ENCODE measurements around the gene SUPT4H1. TPM values are rescaled to one million over a fixed set of nuclear protein-coding genes. Genes with fewer than 3 reads are reported as not detected.

SUPT4H1 gene
- total and polyA plus RNA-seq, 9 of the 15 experiments (the other 6 are each of a cell fraction or from before 2014, with no cell fraction given) = 62.1 to 320 (median 117) TPM

DNA sequence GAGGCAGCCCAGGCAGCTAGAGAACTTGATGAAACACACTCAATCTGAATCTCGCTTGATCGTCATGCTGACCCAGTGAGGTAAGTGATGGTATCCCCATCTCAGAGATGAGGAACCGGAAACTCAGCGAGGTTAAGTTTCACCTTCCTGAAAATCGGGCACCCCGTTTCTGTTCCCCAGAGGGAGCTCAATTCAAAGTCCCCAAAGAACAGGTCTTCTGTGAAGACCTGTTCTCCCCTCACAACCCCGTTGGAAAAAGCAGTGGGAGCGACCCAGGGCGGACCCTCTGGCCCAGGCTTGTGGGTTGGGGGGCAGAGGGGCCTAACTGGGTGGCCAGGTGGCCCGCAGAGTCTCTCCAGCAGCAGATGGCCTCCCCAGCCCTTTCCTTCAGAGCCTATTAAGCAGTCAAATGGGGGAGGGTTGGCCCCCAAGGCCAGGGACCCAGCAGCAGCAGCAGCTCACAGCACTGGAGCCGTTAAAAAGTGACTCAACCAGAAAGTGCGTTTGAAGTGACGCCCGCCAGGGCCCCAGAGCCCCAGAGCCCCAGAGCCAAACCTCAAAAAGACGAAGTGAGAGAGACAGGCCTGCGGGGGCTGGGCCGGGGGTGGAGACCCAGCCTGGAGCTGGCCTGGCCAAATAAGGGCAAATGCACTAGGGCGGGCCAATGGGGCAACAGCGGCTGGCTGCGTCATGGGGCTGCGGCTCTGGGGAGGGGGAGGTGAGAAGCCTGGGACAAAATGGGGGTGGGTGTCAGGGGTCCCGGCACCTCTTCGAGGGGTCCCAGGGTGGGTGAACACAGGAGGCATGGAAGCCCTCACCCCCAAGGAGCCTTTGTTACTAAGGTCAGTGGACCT lies 14.2 kb downstream of the SUPT4H1 start (continued):
- TF ChIP-seq, protein P1, sequence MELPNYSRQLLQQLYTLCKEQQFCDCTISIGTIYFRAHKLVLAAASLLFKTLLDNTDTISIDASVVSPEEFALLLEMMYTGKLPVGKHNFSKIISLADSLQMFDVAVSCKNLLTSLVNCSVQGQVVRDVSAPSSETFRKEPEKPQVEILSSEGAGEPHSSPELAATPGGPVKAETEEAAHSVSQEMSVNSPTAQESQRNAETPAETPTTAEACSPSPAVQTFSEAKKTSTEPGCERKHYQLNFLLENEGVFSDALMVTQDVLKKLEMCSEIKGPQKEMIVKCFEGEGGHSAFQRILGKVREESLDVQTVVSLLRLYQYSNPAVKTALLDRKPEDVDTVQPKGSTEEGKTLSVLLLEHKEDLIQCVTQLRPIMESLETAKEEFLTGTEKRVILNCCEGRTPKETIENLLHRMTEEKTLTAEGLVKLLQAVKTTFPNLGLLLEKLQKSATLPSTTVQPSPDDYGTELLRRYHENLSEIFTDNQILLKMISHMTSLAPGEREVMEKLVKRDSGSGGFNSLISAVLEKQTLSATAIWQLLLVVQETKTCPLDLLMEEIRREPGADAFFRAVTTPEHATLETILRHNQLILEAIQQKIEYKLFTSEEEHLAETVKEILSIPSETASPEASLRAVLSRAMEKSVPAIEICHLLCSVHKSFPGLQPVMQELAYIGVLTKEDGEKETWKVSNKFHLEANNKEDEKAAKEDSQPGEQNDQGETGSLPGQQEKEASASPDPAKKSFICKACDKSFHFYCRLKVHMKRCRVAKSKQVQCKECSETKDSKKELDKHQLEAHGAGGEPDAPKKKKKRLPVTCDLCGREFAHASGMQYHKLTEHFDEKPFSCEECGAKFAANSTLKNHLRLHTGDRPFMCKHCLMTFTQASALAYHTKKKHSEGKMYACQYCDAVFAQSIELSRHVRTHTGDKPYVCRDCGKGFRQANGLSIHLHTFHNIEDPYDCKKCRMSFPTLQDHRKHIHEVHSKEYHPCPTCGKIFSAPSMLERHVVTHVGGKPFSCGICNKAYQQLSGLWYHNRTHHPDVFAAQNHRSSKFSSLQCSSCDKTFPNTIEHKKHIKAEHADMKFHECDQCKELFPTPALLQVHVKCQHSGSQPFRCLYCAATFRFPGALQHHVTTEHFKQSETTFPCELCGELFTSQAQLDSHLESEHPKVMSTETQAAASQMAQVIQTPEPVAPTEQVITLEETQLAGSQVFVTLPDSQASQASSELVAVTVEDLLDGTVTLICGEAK (IDR thresholded peaks at IDR 0.05) = no peak
- TF ChIP-seq, protein P1 (CRISPR knock-in tag; IDR thresholded peaks at IDR 0.05) = no peak
- TF ChIP-seq, protein P2, sequence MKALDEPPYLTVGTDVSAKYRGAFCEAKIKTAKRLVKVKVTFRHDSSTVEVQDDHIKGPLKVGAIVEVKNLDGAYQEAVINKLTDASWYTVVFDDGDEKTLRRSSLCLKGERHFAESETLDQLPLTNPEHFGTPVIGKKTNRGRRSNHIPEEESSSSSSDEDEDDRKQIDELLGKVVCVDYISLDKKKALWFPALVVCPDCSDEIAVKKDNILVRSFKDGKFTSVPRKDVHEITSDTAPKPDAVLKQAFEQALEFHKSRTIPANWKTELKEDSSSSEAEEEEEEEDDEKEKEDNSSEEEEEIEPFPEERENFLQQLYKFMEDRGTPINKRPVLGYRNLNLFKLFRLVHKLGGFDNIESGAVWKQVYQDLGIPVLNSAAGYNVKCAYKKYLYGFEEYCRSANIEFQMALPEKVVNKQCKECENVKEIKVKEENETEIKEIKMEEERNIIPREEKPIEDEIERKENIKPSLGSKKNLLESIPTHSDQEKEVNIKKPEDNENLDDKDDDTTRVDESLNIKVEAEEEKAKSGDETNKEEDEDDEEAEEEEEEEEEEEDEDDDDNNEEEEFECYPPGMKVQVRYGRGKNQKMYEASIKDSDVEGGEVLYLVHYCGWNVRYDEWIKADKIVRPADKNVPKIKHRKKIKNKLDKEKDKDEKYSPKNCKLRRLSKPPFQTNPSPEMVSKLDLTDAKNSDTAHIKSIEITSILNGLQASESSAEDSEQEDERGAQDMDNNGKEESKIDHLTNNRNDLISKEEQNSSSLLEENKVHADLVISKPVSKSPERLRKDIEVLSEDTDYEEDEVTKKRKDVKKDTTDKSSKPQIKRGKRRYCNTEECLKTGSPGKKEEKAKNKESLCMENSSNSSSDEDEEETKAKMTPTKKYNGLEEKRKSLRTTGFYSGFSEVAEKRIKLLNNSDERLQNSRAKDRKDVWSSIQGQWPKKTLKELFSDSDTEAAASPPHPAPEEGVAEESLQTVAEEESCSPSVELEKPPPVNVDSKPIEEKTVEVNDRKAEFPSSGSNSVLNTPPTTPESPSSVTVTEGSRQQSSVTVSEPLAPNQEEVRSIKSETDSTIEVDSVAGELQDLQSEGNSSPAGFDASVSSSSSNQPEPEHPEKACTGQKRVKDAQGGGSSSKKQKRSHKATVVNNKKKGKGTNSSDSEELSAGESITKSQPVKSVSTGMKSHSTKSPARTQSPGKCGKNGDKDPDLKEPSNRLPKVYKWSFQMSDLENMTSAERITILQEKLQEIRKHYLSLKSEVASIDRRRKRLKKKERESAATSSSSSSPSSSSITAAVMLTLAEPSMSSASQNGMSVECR (CRISPR knock-in tag; IDR thresholded peaks at IDR 0.05) = no peak
- TF ChIP-seq CREB1 (IDR thresholded peaks at IDR 0.05) (peak; percentile 78), CREB1 (CRISPR knock-in tag; IDR thresholded peaks at IDR 0.05) (peak; percentile 26), ZNF175 (CRISPR knock-in tag; IDR thresholded peaks at IDR 0.05; ENCODE audit: low read depth) (peak; percentile 94), TAF9B (IDR thresholded peaks at IDR 0.05; ENCODE audit: partially characterized antibody) (peak; percentile 87), CBFB (CRISPR knock-in tag; IDR thresholded peaks at IDR 0.05) (0 out of 2 replicates have a peak, but pooled peaks have one; percentile 34)
- TF ChIP-seq, protein P3, sequence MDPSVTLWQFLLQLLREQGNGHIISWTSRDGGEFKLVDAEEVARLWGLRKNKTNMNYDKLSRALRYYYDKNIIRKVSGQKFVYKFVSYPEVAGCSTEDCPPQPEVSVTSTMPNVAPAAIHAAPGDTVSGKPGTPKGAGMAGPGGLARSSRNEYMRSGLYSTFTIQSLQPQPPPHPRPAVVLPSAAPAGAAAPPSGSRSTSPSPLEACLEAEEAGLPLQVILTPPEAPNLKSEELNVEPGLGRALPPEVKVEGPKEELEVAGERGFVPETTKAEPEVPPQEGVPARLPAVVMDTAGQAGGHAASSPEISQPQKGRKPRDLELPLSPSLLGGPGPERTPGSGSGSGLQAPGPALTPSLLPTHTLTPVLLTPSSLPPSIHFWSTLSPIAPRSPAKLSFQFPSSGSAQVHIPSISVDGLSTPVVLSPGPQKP (CRISPR knock-in tag; IDR thresholded peaks at IDR 0.05) = no peak
- TF ChIP-seq, protein P4, sequence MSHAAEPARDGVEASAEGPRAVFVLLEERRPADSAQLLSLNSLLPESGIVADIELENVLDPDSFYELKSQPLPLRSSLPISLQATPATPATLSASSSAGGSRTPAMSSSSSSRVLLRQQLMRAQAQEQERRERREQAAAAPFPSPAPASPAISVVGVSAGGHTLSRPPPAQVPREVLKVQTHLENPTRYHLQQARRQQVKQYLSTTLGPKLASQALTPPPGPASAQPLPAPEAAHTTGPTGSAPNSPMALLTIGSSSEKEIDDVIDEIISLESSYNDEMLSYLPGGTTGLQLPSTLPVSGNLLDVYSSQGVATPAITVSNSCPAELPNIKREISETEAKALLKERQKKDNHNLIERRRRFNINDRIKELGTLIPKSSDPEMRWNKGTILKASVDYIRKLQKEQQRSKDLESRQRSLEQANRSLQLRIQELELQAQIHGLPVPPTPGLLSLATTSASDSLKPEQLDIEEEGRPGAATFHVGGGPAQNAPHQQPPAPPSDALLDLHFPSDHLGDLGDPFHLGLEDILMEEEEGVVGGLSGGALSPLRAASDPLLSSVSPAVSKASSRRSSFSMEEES (CRISPR knock-in tag; IDR thresholded peaks at IDR 0.05) = no peak
